ENCODE measurements around the gene PCP4. TPM values are rescaled to one million over a fixed set of nuclear protein-coding genes. Genes with fewer than 3 reads are reported as not detected.

PCP4 gene
- total and polyA plus RNA-seq, 4 donors, result 0.20 TPM; not detected in 3

- no peaks in the 10 kb centered on the region for H3K36me3 ChIP-seq (ENCODE audit: control insufficient read depth in 4 of 4, insufficient read depth in 3 of 4, low read depth in 1 of 4, low read length in 3 of 4)
- H3K27me3 ChIP-seq (ENCODE audit: control insufficient read depth in 4 of 4, insufficient read depth in 4 of 4, low read length in 3 of 4), result peaks cover 0 to 4% (median 0%) of the 10 kb centered on the region in 4 donors
- no peak for DNase-seq (ENCODE audit: low spot score)
- H3K4me3 ChIP-seq (ENCODE audit: low read depth in 1 of 3, low read length in 3 of 3), result no peak overlapping the region
- peaks cover 0 to 2% (median 0%) of the 10 kb centered on the region in 4 donors for H3K9me3 ChIP-seq (ENCODE audit: control insufficient read depth in 4 of 4, low read length in 3 of 4)
- H3K27ac ChIP-seq (ENCODE audit: low read depth in 1 of 2, low read length in 2 of 2), result no peak overlapping the region
- H3K4me1 ChIP-seq (ENCODE audit: control insufficient read depth in 4 of 4, insufficient read depth in 4 of 4, low read length in 3 of 4), result no peaks in the 10 kb centered on the region
- no peak for TF ChIP-seq ZBTB33 (IDR thresholded peaks at IDR 0.05)
- H3K9ac ChIP-seq (ENCODE audit: low read depth in 1 of 2, low read length in 2 of 2), result no peak overlapping the region
- WGBS, result 70% methylated on average over 3 of the region's 3 CpGs
These were observed 45.2 kb upstream of the PCP4 start for GRCh38 chr21:39822042-39822441.

- TF ChIP-seq FOXA1 (IDR thresholded peaks at IDR 0.05) (no peak), ATF3 (IDR thresholded peaks at IDR 0.05) (no peak), GABPA (IDR thresholded peaks at IDR 0.05 in 1 of 2, conservative IDR thresholded peaks at IDR 0.05 in 1 of 2) (no peak), FOXA2 (IDR thresholded peaks at IDR 0.05) (no peak)
- no peak overlapping the region for H3K4me3 ChIP-seq (ENCODE audit: low read depth in 1 of 3, low read length in 3 of 3)
- no peak for DNase-seq (ENCODE audit: low spot score)
- peaks cover 0 to 6% (median 0%) of the 10 kb centered on the region in 4 donors for H3K27me3 ChIP-seq (ENCODE audit: control insufficient read depth in 4 of 4, insufficient read depth in 4 of 4, low read length in 3 of 4)
- H3K9ac ChIP-seq (ENCODE audit: low read depth in 1 of 2, low read length in 2 of 2), result no peak overlapping the region
- H3K4me1 ChIP-seq (ENCODE audit: control insufficient read depth in 4 of 4, insufficient read depth in 4 of 4, low read length in 3 of 4), result no peaks in the 10 kb centered on the region
- no peak overlapping the region for H3K27ac ChIP-seq (ENCODE audit: low read depth in 1 of 2, low read length in 2 of 2)
- WGBS, result 9% methylated on average over 1 of the region's 1 CpG
- peaks cover 0 to 2% (median 0%) of the 10 kb centered on the region in 4 donors for H3K9me3 ChIP-seq (ENCODE audit: control insufficient read depth in 4 of 4, low read length in 3 of 4)
- no peaks in the 10 kb centered on the region for H3K36me3 ChIP-seq (ENCODE audit: control insufficient read depth in 4 of 4, insufficient read depth in 3 of 4, low read depth in 1 of 4, low read length in 3 of 4)
These were observed 42.0 kb upstream of the PCP4 start for GRCh38 chr21:39825250-39825649.

GRCh38 chr21:39834543-39834942, 32.7 kb upstream of the PCP4 start:
- no peak overlapping the region for H3K9ac ChIP-seq (ENCODE audit: low read depth in 1 of 2, low read length in 2 of 2)
- 78% methylated on average over 4 of the region's 4 CpGs for WGBS
- H3K4me1 ChIP-seq (ENCODE audit: control insufficient read depth in 4 of 4, insufficient read depth in 4 of 4, low read length in 3 of 4), result no peaks in the 10 kb centered on the region
- H3K27me3 ChIP-seq (ENCODE audit: control insufficient read depth in 4 of 4, insufficient read depth in 4 of 4, low read length in 3 of 4), result peaks cover 0 to 4% (median 0%) of the 10 kb centered on the region in 4 donors
- H3K4me3 ChIP-seq (ENCODE audit: low read depth in 1 of 3, low read length in 3 of 3), result no peak overlapping the region
- H3K27ac ChIP-seq (ENCODE audit: low read depth in 1 of 2, low read length in 2 of 2), result no peak overlapping the region
- no peak for DNase-seq (ENCODE audit: low spot score)
- no peaks in the 10 kb centered on the region for H3K9me3 ChIP-seq (ENCODE audit: control insufficient read depth in 4 of 4, low read length in 3 of 4)
- no peaks in the 10 kb centered on the region for H3K36me3 ChIP-seq (ENCODE audit: control insufficient read depth in 4 of 4, insufficient read depth in 3 of 4, low read depth in 1 of 4, low read length in 3 of 4)
- TF ChIP-seq REST (IDR thresholded peaks at IDR 0.05) (no peak), TAF1 (conservative IDR thresholded peaks at IDR 0.05) (no peak), ZBTB33 (IDR thresholded peaks at IDR 0.05) (no peak), MAX (IDR thresholded peaks at IDR 0.05) (no peak)
